ENCODE measurements around the gene CXCR4.

CXCR4 gene

DNA sequence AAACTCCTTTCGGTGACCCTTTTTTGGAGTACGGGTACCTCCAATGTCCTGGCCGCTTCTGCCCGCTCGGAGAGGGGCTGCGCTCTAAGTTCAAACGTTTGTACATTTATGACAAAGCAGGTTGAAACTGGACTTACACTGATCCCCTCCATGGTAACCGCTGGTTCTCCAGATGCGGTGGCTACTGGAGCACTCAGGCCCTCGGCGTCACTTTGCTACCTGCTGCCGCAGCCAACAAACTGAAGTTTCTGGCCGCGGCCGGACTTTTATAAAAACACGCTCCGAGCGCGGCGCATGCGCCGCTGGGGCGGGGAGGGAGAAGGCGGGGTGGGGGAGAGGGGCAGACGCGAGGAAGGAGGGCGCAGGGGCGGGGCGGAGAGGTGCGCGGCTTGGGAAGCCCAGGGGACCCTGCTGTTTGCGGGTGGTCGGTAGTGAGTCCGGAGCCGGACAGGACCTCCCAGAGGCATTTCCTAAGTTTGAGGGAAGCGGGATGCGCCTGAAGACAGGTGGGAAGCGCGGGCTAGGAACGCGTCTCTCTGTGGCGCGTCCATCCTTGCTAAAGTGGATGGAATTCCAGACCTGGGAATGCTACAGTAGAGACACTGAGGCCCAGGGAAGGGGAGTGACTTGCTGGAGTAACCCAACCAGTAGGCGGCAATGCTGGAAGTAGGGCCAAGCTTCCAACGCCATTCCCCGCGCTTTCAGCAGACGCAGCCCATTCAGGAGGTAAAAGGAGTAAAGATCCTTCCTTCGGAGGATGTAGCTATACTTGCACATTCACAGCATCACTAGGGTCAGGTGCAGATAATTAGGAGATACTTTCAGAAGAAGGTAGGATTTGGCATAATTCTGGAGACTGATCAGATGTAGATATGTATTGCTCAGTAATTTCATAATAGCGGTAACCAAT lies at the start of gene CXCR4:
Gene CXCR4 (minus strand): TSS at position 241 of the 910 bp plus-strand sequence. CDS start 89 bp downstream, at position 152.
- no peak for DNase-seq

DNA sequence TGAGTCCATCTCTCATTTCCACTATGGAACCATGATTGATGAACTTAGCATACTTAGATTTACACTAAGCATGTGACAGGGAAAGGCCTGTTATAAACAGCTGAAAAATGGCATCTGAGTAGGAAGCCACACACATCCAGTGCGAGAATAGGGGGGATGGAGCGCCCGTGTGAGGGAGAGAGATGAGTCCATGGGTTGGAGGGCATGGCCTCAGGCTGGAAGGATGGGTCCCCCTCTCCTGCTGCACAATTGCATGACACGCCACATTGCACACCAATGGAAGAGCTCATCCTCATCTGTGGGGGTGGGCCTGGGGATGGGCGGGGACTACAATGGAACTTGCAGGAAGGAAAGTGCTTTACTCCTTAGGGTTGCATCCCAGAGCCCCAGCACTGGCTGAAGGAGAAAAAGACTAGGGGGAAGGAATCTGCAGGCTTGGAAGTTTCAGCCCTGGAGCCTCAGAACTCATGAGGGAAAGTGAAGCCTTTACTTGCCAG lies 46.4 kb upstream of the CXCR4 start:
- DNase-seq = no peak

DNA sequence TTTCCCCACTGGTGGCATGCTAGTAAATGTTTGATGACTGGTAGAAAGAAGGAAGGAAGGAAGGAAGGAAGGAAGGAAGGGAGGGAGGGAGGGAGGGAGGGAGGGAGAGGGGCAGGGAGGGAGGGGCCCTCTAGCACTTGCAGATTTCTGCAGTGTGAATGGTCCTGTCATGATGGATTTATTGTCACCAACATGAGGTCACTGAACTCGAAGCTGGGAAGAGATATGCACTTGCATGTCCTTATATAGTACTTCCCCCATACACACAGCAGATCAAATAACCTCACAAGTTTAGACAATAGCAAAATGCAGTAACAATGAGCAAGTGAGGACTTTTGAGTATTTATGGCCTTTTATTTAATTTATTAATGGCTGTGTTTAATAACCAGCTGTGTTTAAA lies 44.5 kb upstream of the CXCR4 start:
- DNase-seq = no peak

DNA sequence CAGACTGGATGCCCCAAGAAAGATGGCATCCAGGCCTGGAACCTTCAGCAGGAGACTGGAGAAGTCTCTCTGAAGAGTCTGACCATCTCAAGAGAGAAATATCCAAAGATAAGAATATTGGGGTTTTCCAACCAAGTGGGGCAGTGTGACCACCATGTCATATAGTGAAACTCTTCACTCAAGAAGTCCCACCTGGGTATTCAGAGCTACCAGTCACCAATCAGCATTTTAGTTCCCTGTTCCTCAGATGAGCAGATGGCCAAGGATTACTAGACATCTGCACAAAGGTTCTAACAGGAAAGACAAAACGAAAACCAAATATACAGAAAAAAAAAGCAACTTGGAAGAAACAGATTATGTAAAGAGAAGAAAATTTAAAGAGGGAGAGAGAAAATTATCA lies 38.5 kb upstream of the CXCR4 start:
- no peak for DNase-seq

DNA sequence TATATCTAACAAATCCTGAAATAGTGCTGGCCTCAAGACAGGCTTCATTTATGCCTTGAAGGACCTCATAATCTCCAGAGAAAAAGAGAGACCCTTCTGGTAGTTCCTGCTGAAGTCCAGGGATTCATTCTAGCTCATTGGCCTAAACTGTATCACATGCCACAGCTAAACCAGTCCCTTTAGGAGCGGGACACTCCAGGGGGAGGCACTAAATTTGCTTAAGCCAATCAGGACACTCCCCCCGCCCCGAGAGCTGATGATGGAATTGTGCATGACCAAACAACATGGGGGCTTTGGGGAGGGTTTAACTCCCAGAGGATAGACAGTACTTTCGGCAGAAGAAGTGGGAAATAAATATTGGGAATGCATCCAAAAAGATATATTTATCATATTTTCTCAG lies 36.4 kb upstream of the CXCR4 start:
- no peak for DNase-seq

DNA sequence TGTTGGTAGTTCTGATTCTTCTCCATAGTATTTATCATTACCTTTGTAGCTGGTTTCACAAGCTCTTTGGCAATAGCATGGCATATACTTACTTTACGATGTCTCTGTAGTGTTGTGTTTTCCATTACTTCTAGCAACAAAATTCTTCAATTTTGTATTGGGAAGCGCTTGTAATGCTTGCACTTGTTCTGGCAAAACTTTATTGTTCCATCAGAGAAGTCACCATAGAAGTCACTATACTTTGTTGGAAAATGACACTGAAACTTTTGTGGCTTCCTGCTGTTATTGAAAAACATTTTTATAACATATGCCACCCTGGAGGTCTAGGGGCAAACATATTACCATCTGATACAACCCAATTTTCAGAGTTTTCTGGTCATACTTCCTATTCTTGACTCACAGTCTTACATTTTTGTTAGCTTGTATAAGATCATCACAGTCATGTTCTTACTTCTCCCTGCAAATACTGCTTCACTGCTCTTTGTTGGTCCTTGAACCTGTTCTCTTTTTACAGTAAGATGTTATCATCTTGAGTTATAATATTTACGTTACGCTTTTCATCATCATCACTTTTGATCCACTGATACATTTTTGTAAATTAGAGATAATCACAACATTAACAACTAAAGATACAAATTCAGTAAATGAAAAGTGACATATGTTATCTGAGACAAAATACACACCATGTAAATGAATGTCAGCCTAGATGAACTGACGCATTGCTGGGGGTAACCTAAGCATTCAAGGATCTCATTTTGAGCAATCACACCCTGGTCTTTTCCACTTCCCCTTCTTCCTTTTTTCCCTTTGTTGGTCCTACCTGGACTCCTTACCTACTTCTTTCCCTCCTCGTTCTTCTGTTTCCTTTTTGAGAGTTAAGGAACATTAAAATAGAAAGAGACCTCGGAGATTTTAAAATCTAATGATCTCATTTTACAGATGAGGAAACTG lies 33.3 kb upstream of the CXCR4 start:
- DNase-seq = no peak

DNA sequence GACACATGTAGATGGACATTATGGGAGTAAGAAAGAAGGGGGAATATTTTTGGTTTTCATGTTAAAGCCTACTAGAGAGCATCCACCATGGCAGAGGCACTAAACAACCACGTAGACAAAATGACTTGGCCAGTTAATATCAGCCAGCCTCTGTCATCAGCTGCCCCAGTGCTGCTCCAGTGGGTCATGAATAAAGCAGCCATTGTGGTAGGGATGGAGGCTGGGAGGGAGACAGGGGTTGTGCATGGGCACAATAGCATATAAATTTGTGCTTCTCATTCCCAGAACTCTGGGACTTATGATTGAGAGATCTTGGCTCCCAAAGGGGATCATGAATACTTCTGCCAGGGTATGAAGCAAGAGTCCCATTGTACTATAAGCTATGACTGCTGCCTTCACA lies 31.1 kb upstream of the CXCR4 start:
- no peak for DNase-seq

DNA sequence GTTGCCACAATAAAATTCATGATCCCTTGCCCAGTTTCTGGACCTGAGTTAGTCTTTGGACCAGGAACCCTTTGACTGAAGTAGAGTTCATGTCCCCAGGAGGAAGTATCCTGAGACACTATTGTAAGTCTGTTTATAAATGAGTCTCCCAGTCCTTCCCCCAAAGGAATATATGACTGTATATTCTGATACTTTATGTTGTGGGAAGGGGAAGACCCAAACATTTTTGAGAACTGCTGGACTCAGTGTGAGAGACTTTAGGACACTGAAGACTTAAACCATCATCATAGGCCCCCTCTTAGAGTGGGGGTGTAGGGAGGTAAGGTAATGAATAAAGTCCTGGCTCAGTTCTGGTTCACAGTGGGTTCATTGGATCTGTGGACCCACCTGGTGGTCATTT lies 28.6 kb upstream of the CXCR4 start:
- DNase-seq = no peak

DNA sequence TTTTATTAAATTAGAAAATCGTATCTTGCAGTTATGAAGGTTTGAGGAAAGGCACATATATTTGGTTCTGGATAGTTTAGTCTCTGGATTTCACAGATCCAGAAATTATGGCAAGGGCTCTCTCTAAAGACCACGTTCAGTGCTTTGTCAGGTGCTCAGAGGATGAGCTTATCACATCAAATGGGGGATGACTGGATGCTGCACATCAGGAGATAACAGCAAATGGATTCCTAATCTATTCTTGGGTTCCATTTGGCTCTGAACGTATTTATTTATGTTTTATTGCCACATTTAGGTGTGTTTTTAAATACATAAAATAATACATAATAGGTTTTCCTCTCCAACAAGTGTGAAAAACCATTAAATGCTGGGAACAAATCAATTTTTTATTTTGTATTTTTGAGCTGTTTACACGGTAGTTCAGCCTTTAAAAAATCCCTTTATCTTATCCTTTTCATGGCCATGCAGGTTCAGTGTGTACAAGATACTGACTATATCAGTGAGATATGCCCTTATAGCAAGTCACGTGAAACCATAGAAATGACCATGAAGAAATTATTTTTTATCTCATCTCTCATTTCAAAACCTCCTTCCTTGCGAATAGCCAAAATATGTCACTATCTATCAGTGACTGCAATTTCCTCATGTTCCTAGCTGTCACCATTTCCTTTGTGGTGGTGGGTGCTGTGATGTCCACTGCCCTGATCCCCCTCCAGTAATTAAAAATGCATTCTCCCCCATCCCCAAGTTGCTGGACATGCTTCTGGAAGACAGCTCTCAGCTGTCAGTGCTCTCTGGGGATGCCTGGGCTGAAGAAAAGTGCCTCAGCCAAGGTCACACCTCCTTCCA lies 25.9 kb upstream of the CXCR4 start:
- DNase-seq = no peak

DNA sequence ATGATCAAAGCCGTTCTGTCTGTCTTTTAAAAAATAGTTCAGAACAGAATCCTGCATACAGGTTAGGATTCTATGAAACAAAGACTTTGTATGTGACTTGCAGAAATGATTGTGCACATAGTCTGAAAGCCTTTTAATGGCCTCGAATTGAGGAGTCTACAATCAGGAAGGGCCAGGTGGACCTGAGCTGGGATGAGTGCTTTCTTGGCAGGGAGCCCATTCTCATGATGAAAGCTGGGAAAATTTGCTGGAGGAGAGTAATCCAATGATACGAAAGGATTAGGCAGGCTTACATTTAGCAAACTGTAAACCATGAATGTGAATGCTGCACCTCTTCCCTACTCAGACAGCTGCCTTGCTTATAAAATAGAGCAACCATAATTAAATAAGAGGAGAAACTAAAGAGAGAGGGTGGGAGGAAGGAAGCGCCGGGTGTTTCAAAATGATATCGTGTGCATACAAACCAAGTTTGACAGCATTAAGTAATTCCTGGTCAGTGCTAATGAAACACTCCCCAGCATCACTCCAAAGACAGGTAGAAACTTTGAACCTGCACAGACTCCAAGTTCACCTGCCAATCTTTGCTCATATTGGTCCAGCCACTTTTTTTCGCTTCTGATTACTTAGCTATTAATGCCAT lies 23.7 kb upstream of the CXCR4 start:
- no peak for DNase-seq

DNA sequence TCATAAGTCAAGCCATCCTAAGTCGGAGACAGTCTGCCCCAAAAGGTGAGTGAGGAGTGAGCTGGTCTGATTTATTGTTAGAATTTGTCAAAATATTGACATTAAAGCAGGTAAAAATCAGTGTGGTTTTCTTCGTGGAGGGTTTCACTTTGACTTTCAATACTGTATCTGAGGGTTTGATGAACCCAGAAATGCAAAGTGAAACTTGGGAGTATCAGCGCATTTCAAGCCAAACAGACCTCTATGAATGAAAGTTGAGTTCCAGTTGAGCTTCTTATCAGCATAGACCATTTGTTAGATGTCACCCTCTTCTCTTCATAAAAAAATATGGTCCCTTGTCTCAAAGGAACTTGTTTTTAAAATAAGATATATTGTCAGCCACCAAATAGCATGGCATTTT lies 21.7 kb upstream of the CXCR4 start:
- no peak for DNase-seq

DNA sequence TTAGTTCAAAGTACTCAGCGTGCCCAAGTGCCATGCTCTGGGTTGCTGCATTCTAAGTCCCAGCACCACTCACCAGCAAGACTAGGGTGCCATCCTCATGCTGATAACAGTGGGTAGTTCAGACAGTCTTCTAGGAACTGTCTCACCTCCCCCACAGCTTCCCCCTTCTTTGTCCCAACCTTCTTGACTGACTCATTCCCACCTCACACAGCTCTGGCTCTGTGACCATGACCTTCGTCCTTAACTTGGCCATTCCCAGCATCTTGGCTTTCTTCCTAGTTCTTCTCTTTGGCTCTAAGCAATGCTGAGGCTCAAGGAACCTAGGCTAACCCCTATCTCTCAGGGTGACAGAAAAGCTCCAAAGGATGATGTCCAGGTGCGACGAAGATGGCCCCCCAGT lies 20.0 kb upstream of the CXCR4 start:
- DNase-seq = no peak

DNA sequence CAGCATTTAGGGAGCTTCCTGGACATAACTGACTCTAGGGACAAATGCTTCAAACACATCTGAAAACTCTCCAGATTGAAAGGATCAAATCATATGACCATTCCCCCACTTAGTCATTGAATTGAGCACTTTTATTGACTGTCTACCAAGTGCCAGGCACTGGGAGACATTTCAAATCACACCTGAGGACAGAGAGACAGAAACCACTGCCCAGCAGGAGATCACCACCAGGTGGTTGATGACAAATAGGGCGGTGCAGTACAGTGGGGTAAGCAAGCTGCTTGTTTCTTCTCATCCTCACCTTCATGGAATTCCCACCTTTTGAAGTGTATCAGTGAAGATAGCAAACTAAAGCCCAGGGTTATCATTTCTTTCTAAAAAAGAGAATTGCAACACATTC lies 19.0 kb upstream of the CXCR4 start:
- DNase-seq = no peak

DNA sequence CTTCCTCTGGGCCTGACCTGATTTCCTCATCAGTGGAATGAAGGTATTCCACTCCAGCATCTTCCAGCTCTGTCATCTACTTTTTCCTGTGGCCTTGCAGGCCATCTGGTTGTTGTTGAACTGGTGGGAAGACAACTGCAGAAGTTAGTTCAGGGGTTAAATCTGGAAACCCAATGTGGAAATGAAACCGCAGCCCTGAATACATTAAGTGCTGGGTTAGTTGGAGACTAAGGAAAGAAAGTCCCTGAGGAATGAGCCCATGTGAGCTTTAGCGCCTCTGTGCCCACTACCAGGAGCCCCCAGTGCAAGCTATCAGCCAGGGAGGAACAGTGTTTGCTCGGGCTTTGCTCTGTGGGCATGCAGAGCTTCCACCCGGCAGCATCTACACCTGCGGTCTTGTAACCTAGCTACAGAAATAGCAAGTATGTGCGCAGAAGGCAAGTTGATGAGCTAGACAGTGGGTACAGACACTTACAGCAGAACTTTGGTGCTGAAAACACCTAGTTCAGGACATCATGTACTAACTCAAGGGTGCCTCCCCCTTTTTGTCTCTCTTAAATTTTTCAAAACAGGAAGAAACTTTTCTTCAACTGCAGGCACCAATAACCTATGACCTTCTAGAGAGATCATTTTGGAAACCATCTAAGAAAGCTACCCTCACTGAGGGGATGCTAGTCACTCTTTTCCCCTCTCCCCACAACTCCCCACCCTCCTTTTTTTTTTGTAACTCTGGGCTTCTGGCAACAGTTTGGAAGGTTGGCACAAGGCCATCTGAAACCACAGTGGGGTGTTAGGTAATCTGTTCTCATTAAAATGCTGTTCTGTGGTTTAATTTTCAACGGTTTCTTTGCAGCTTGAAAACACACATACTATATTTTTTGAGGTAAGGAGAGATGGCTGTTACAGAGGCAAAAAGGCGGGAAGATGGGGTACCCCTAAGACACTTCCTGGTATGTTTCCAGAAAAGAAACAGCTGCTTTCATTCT lies 18.3 kb upstream of the CXCR4 start:
- DNase-seq = no peak

DNA sequence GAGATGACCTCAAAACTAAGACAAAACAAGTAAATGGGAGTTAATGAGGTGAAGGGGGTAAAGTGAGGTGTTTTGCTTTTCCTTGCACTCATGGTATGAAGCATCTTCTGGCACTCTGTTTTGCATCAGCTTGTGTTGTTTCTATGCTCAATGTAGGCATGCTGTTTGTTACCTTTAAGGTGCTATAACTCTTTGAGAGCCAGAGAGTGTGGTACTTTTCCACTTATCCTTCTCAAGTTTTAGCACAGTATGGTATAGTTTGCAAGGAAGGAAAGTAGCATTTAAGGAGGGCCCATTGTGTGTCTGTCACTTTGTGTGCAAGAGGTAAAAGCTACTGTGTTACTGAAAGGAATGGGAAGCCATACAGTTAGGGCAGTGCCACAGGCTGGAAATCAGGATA lies 17.5 kb upstream of the CXCR4 start:
- DNase-seq = no peak

DNA sequence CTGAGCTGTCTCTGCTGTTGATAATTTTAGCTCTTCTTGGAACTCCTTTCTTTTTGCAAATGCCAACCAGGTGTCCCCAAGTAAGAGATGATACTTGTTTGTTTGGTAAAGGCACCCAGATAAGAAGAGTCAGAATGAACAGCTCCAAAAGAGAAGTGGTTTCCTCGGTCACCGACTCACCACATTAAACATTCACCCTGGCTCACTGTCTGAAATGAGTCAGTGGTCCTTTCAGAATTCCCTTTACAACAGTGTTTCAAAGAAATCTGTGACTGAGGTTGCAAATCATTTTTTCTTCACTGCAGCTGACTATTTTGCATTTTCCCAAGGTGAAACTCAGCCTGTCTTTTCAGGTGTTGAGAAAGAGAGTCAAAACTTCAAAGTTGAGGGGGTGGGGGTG lies 16.2 kb upstream of the CXCR4 start:
- DNase-seq = no peak

DNA sequence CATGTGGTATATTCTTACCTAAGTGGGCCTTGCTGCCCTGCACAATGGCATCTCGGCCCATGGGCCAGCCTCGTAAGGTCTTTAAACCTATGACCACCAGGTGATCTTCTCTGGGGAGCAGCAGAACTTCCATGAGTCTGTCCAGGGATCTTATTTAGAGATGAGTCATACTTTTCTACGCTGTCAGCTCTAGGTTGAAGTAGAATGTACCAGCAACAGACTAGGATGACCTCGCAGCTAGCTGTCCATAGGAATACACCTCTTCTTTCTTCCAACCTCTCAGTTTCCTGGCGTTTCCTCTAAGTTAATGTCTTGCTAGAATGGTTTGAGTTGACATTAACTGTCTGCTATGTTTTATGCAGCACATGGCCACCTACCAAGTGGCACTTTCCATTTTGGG lies 15.6 kb upstream of the CXCR4 start:
- no peak for DNase-seq

DNA sequence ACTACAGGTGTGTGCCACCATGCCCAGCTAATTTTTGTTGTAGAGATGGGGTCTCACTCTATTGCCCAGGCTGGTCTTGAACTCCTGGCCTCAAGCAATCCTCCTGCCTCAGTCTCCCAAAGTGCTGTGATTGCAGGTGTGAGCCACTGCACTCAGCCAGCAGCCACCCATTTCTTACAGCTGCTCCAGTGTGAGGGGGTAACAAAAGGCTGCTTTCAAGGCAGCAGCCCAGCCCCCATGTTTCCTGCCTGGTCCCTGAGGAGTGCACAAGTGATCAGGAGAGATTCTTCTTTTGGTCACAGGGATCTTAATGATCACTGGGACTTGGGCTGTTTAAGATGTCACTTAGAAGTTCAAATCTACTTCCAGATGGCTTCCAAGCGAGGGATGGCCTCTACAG lies 15.2 kb upstream of the CXCR4 start:
- no peak for DNase-seq

DNA sequence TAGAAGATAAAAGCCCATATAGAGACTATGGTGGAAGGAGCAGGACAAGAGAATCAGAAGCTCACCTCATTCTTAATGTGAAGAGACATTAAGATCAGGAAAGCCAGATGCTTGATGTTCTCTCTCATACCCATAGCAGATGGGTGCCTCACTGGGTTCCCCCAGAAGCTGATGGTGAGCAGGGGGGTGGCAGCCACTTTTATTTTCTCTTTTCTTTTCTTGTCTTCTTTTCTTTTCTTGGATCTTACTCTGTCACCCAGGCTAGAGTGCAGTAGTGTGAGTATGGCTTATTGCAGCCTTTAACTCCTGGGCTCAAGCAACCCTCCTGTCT lies 14.8 kb upstream of the CXCR4 start:
- no peak for DNase-seq

DNA sequence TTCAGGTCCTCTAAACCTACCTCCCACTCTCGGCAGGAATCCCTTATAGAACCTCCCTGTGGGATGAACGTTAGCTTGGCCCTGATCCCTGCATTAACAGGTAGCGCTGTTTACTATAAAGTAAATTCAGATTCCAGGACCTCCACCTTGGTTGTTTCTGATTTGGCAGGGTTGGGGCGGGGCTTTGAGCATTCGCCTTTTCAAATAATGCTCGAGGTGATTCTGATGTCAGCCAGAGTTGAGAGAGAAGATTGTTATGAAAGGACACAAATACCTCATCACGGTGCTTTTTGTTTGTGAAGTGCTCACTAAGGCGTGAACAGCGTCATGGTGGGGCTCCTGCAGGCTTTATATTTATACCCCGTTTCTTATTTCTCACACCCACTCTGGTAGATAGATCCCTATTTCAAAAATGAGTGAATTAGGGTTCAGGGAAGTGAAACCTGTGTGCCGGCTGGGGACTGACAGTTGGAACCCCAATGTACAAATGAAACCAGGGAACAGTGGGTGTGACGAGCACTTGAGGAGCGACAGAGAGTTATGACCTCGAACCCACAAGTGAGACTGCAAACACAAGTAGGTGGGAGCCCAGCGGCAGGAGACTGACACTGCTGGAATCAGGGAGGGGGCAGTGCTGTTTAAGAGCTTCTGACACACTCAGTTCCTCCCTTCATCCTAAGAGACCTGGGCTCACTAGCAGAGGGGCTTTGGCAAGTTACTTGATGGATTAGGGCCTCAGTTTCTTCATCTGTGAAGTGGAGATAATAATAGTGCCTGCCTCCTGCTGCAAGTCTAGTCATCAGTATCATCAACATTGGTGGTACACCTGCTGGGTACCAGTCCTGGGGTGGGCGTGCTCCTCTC lies 14.2 kb upstream of the CXCR4 start:
- DNase-seq = no peak

Measured in kidney glomerular epithelial cell (primary cell).